Measurements from ENCODE around the gene PKD1L1. TPM values are rescaled to one million over a fixed set of nuclear protein-coding genes. Genes with fewer than 3 reads are reported as not detected.

Gene PKD1L1
- total RNA-seq, 1 donor from 2014 or later: 0.35 TPM

DNA sequence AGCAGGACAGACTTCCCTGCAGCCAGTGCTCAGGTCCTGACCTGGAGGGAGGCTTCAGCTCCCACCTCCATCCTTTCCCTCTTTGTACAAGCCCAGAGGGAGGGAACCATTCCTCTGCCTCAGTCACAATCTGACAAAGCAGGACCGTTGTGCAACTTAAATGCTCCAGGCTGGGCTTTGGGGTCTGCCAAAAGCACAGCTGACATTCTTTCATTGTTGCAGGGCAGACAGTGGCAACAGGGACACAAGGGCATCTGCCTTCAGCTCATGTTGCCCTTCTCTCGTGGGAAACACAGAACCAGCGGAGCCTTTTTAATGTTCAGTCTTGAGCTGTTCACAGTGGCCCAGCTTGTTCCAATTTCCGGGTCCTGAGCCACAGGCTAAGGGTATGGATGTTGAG is 210.7 kb downstream of the PKD1L1 start:
- no peak for DNase-seq (ENCODE audit: low read depth)

DNA sequence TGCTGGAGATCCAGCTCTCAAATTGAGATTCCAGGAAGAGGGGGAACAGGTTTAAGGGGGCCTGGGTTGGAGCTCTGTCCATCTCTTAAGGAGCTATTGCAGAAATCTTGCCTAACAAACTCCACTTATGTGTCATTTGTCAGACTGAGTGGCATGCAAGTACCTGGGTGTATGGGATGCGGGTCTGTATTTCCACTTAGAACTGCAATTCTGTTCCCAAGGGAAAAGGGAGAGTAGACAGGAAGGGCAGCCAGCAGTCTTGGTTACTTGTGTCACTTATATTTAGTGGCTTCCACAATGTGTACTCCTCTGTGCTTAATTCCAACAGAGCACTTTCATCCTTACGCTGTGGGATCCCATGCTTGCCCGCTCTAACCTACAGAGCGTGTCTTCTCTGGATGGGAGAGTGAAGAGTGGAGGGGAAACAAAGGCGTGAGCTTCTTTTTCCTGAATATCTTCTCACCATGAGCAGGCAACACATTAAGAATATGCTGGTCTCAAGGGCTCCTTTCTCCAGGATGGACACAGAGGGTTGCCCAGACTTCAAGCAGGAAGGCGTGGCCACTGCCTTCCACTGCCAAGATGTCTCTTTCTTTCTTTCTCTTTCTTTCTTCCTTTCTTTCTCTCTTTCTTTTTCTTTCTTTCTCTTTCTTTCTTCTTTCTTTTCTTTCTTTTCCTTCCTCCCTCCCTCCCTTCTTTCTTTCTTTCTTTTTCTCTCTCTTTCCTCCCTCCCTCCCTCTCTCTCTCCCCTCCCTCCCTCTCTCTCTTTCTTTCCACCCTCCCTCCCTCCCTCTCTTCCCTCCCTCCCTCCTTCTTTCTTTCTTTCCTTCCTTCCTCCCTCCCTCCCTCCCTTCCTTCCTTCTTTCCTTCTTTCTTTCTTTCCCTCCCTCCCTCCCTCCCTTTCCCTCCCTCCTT is 212.6 kb downstream of the PKD1L1 start:
- no peak for DNase-seq (ENCODE audit: low read depth)

DNA sequence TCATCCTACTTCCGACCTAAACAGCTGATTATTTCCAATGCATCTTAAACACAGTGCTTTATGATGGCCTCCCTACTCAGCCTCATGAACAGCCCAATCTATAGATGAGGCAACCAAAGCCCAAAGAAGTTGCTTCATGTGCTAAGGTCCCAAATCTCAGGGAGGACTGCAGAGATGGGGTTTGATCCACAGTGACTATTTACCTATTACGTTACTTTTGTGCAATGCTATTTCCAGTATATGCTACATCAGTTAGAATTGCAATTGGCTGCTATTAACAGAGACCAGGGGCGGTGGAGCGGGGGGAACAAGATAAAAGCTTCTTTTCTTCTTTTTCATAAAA is 213.3 kb downstream of the PKD1L1 start:
- no peak for DNase-seq (ENCODE audit: low read depth)

DNA sequence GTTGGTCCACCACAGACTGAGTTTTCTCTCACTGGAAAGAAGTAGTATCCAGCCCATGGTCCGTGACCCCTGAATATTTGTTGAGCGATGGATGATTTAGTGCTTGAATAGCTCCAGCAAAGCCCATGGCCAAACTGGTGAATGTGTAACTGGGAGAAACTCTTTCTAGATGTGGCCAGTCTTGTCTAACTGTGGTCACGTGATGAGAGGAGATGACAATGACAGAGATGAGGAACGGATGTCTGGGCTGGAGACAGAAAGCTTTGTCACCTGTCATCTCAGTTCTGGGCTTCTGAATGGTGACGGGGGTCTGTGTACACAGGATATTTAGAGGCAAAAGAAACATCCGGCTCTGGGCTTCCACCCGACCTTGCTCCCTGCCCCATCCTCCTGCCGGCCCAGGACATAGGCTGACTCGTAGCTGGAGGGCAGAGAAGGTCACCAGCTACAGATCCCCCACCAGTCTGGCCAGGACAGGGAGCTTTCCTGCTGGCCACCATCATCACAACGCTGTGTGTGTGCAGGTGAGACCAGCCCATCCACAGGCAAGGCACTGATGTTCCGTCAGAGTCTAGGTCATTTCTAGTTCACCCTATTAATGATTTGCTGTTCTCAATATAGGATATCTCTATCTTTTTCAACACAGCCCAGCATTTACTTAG is 213.8 kb downstream of the PKD1L1 start:
- peak; percentile 67 for DNase-seq (ENCODE audit: low read depth)

DNA sequence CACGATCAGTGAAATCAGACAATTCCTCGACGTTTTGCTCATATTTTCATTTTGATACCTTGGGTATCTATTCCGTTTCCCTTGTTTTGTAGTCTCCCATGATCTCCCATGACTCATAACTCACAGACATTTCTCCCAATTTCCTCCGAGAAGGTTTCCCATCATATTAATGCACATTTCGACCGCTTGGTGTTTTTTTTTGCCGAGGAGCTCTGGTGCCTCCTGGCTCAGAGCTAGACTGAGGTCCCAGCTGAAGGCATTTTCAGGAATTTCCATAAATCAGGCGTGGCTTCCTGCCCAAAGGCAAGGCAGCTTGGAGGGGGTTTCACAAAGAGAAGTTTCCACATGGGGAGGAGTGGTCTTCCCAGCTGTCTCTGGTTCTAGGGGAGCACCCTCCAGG is 218.1 kb downstream of the PKD1L1 start:
- no peak for DNase-seq (ENCODE audit: low read depth)

DNA sequence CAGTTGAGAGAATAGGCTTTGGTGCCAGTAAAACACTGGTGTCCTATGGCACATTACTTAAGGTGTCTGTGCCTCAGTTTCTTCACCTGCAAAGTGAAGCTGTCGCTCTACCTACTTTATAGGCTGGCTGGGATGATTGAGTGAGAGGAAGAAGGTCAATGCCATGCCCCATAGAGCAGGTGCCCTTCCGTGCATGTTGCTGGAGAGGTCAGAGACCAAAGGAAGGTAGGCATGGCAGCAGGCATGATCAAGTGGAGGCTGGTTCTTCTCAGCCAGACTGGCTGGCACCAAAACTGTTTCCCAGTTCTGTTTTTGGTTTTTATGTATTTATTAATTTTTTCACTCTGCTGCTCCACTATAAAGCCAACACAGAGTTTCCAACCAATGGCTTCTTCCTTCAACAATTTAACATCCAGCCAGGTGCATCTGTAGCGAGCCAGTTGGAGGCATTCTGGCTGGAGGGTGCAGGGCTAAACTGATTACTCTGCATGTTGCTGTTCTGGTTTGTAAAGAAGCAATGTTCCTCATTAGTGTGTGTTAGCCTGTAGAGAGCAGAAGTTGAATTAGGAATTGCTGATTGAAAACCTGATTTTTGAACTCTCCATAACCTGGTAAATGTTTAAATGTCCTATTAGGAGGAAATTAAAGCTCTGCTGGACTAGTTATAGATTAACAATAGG is 222.1 kb downstream of the PKD1L1 start:
- no peak for DNase-seq (ENCODE audit: low read depth)

DNA sequence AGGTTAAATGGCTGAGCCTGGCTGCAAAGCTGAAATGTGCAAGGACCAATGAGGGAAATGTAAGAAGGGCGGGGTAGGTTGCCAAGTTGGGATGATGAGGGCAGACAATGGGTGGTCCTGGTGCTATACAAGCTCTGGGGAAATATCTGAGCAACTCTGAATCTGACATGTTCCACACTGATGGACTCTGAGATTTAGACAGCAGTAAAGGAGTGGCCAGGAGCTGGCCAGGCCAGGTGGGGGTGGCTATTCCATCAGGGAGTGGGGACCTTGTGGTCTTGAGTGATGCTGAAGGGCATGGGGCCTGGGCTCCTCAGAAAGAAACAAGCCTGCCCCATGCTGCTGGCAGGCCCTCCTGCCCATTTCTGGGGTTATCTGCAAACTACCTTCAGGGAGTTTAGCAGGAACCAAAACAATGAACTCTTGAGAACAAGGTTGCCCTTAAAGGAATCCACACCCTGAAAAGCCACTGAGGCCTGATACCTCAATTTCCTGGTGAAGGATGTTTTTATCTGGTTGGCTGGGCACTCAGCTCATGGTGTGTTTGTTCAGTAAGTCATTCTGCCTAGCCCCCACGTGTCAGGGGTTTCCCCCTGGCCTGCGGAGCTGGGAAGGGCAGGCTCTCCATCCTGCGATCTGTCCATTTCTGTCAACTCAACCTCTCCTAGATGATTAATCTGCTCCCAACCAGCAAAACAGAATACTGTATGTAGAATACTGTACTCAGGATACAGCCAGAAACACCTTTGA is 223.1 kb downstream of the PKD1L1 start:
- DNase-seq (ENCODE audit: low read depth): peak; percentile 91

Other genes with a start within 250 kb of the PKD1L1 start
- gene HUS1, start 31.1 kb upstream of the PKD1L1 start, total RNA-seq: 9.0 and 29.4 TPM in 2 replicates
- not detected in 2 replicates for gene SUN3, start 80.6 kb upstream of the PKD1L1 start, total RNA-seq
- gene C7orf57, start 87.1 kb upstream of the PKD1L1 start, total RNA-seq: not detected in 2 replicates
- 9.3 and 18.1 TPM in 2 replicates for gene UPP1, start 140.8 kb upstream of the PKD1L1 start, total RNA-seq
- 0.45 and 0.87 TPM in 2 replicates for gene ABCA13, start 223.0 kb upstream of the PKD1L1 start, total RNA-seq